H9 (cell line): ENCODE data around the gene TYRO3. TPM values are rescaled to one million over a fixed set of nuclear protein-coding genes. Genes with fewer than 3 reads are reported as not detected.

Source experiments
- DNase-seq: peaks from one replicate; pipeline ENCODE4 v3.0.0-alpha.2; 2017
- H2AFZ ChIP-seq: one replicate; pipeline ENCODE4 v1.6.1; 2013; ENCODE audit warnings: mild to moderate bottlenecking, low read length, control low read depth, moderate library complexity
- H2AK5ac ChIP-seq: 2 replicates; pipeline ENCODE4 v1.6.1; 2013; ENCODE audit warnings: low read length, control low read depth, mixed read lengths; ENCODE audit not compliant: insufficient read length
- H2BK120ac ChIP-seq: one replicate; pipeline ENCODE4 v1.6.1; 2013; ENCODE audit warnings: low read depth, mild to moderate bottlenecking, low read length, control low read depth, inconsistent platforms; ENCODE audit not compliant: poor library complexity, severe bottlenecking
- H2BK12ac ChIP-seq: 2 replicates; pipeline ENCODE4 v1.6.1; 2013; ENCODE audit warnings: low read length, control low read depth, mixed read lengths, low read depth; ENCODE audit not compliant: insufficient read length
- H2BK15ac ChIP-seq: 2 replicates; pipeline ENCODE4 v1.6.1; 2013; ENCODE audit warnings: low read depth, low read length, control low read depth
- H2BK20ac ChIP-seq: one replicate; pipeline ENCODE4 v1.6.1; 2013; ENCODE audit warnings: low read depth, mild to moderate bottlenecking, low read length, control low read depth, inconsistent platforms; ENCODE audit not compliant: poor library complexity, severe bottlenecking
- H2BK5ac ChIP-seq: 2 replicates; pipeline ENCODE4 v1.6.1; 2013; ENCODE audit warnings: low read length, control low read depth, mixed read lengths; ENCODE audit not compliant: insufficient read length
- H3K14ac ChIP-seq: 2 replicates; pipeline ENCODE4 v1.6.1; 2013; ENCODE audit warnings: low read length, control low read depth; ENCODE audit not compliant: insufficient read depth
- H3K18ac ChIP-seq: 2 replicates; pipeline ENCODE4 v1.6.1; 2013; ENCODE audit warnings: low read depth, mild to moderate bottlenecking, mixed read lengths, low read length, control low read depth; ENCODE audit not compliant: insufficient read length
- H3K23ac ChIP-seq: 2 replicates; pipeline ENCODE4 v1.6.1; 2013; ENCODE audit warnings: low read length, control low read depth, mixed read lengths, low read depth; ENCODE audit not compliant: insufficient read length
- H3K23me2 ChIP-seq: 2 replicates; pipeline ENCODE4 v1.6.1; 2013; ENCODE audit warnings: low read depth, mild to moderate bottlenecking, mixed read lengths, low read length, control low read depth; ENCODE audit not compliant: insufficient read length, poor library complexity, severe bottlenecking
- H3K27ac ChIP-seq: 2 replicates; pipeline ENCODE4 v1.5.1; 2013; ENCODE audit warnings: low read length, control low read depth, mixed read lengths, low read depth; ENCODE audit not compliant: insufficient read length
- H3K27me3 ChIP-seq: 2 replicates; pipeline ENCODE4 v1.6.1; 2013; ENCODE audit warnings: low read length, control low read depth, inconsistent platforms; ENCODE audit not compliant: insufficient read depth
- H3K4ac ChIP-seq: 2 replicates; pipeline ENCODE4 v1.6.1; 2013; ENCODE audit warnings: low read depth, mild to moderate bottlenecking, control low read depth, inconsistent platforms, low read length, moderate library complexity
- H3K4me1 ChIP-seq: 2 replicates; pipeline ENCODE4 v1.6.1; 2013; ENCODE audit warnings: low read length, control low read depth, inconsistent platforms; ENCODE audit not compliant: insufficient read depth
- H3K4me2 ChIP-seq: 2 replicates; pipeline ENCODE4 v1.6.1; 2013; ENCODE audit warnings: low read length, control low read depth, mixed read lengths; ENCODE audit not compliant: insufficient read length, insufficient read depth
- H3K56ac ChIP-seq: 2 replicates; pipeline ENCODE4 v1.6.1; 2013; ENCODE audit warnings: low read depth, mild to moderate bottlenecking, mixed read lengths, low read length, control low read depth; ENCODE audit not compliant: insufficient read length
- H3K79me1 ChIP-seq: 2 replicates; pipeline ENCODE4 v1.6.1; 2013; ENCODE audit warnings: low read depth, mild to moderate bottlenecking, moderate library complexity, low read length, control low read depth, inconsistent platforms; ENCODE audit not compliant: insufficient read depth, poor library complexity, severe bottlenecking
- H3K79me2 ChIP-seq: 2 replicates; pipeline ENCODE4 v1.6.1; 2013; ENCODE audit warnings: low read length, control low read depth, inconsistent platforms; ENCODE audit not compliant: insufficient read depth
- H3K9ac ChIP-seq: 2 replicates; pipeline ENCODE4 v1.6.1; 2013; ENCODE audit warnings: low read length, control low read depth, mixed read lengths; ENCODE audit not compliant: insufficient read length; ENCODE audit errors: extremely low read depth
- H3K9me3 ChIP-seq: one replicate; pipeline ENCODE4 v1.6.1; 2013; ENCODE audit warnings: low read depth, low read length, inconsistent platforms; ENCODE audit not compliant: control insufficient read depth
- H3T11ph ChIP-seq: one replicate; pipeline ENCODE4 v1.6.1; 2013; ENCODE audit warnings: mild to moderate bottlenecking, low read length, control low read depth, inconsistent platforms
- H4K20me1 ChIP-seq: one replicate; pipeline ENCODE4 v1.6.1; 2013; ENCODE audit not compliant: control insufficient read depth, insufficient read length, insufficient read depth
- H4K5ac ChIP-seq: 2 replicates; pipeline ENCODE4 v1.6.1; 2013; ENCODE audit warnings: low read depth, mild to moderate bottlenecking, mixed read lengths, low read length, control low read depth; ENCODE audit not compliant: insufficient read length
- H4K8ac ChIP-seq: replicated peaks from 2 replicates; pipeline ENCODE4 v1.6.1; 2013; ENCODE audit warnings: low read length, control low read depth, mixed read lengths, low read depth; ENCODE audit not compliant: insufficient read length
- H4K91ac ChIP-seq: 2 replicates; pipeline ENCODE4 v1.6.1; 2013; ENCODE audit warnings: low read depth, mild to moderate bottlenecking, moderate library complexity, mixed read lengths, low read length, control low read depth; ENCODE audit not compliant: insufficient read length
- H3K27ac Mint-ChIP-seq, 3 experiments: 2 replicates in 2 of 3; 3 replicates in 1 of 3; pipeline ENCODE4 v1.8.0; 2020 to 2021; ENCODE audit warnings: mixed read lengths in 3 of 3, mild to moderate bottlenecking in 1 of 3, moderate library complexity in 1 of 3
- H3K27me3 Mint-ChIP-seq: 2 replicates; pipeline ENCODE4 v1.8.0; 2021; ENCODE audit warnings: low read depth, mild to moderate bottlenecking, moderate library complexity, mixed read lengths
- H3K36me3 Mint-ChIP-seq, 3 experiments: 2 replicates in 2 of 3; 3 replicates in 1 of 3; pipeline ENCODE4 v1.8.0; 2020 to 2021; ENCODE audit warnings: low read depth in 3 of 3, mixed read lengths in 3 of 3; ENCODE audit not compliant: insufficient read depth in 1 of 3
- H3K4me1 Mint-ChIP-seq, 2 experiments: 2 replicates each; pipeline ENCODE4 v1.8.0; 2020; ENCODE audit warnings: mixed read lengths in 2 of 2
- H3K4me3 Mint-ChIP-seq, 2 experiments: 2 replicates in 1 of 2; 3 replicates in 1 of 2; pipeline ENCODE4 v1.8.0; 2020 to 2021; ENCODE audit warnings: mild to moderate bottlenecking in 2 of 2, mixed read lengths in 2 of 2, moderate library complexity in 1 of 2
- H3K9me3 Mint-ChIP-seq, 2 experiments: 2 replicates in 1 of 2; 3 replicates in 1 of 2; pipeline ENCODE4 v1.8.0; 2020; ENCODE audit warnings: mild to moderate bottlenecking in 2 of 2, mixed read lengths in 2 of 2, moderate library complexity in 1 of 2
- CTCF ChIP-seq: fragments of 200-600 bp; sonication (generic); conservative IDR thresholded peaks from 3 replicates; pipeline ENCODE4 v1.8.0; 2021; ENCODE audit warnings: antibody characterized with exemption, mild to moderate bottlenecking
- WGBS: extraction: QIAGEN DNeasy Blood & Tissue Kit; methylation state at CpG from one replicate; pipeline ENCODE4 v1.1.7; 2013; ENCODE audit warnings: missing lambda C conversion rate, low lambda C conversion rate, mixed read lengths; ENCODE audit not compliant: insufficient read length; ENCODE audit errors: extremely low coverage; 5-methylcytosine and 5-hydroxymethylcytosine counted together
- total RNA-seq: library from RNA; stranded (reverse); gene quantifications from 2 replicates; pipeline ENCODE4 v1.2.1, GENCODE V29; 2021

The TYRO3 gene
- total RNA-seq, 1 experiment from 2014 or later = 124 TPM

GRCh38 chr15:41544650-41545015 lies 14.4 kb upstream of the TYRO3 start:
- Histone ChIP-seq H3K79me2 (peaks cover 3% of the 10 kb centered on the region; the same call in 1 of the 2 replicates), H2BK15ac (no peak overlapping the region), H2BK20ac (no peak overlapping the region), H3K9me3 (no peaks in the 10 kb centered on the region), H2BK12ac (no peak overlapping the region), H4K20me1 (no peaks in the 10 kb centered on the region), H3K9ac (no peak overlapping the region), H4K5ac (no peak overlapping the region), H3K4me1 (no peaks in the 10 kb centered on the region), H3K14ac (no peak overlapping the region), H3K23me2 (no peaks in the 10 kb centered on the region), H3T11ph (no peak overlapping the region), H3K27ac (no peak overlapping the region), H4K8ac (no peak overlapping the region), H3K18ac (no peak overlapping the region), H3K23ac (no peak overlapping the region), H2BK5ac (no peak overlapping the region), H3K79me1 (no peaks in the 10 kb centered on the region), H3K56ac (no peak overlapping the region), H3K27me3 (no peaks in the 10 kb centered on the region), H3K4ac (no peak overlapping the region), H2BK120ac (no peak overlapping the region), H2AK5ac (no peak overlapping the region), H4K91ac (no peak overlapping the region), H3K4me2 (no peak overlapping the region), H2AFZ (no peak overlapping the region)
- DNase-seq = no peak
- no peaks in the 10 kb centered on the region; the same call in none of the 2 replicates for H3K27me3 Mint-ChIP-seq
- no peaks in the 10 kb centered on the region for H3K36me3 Mint-ChIP-seq
- no peak for TF ChIP-seq CTCF
- peaks cover 8 to 11% of the 10 kb centered on the region in 2 experiments; a peak in 3 of 4 replicates for H3K4me1 Mint-ChIP-seq
- no CpG with 5 or more reads among the region's 15 CpGs for WGBS
- peak overlapping the region; percentile 98 for H3K4me3 Mint-ChIP-seq
- H3K27ac Mint-ChIP-seq = peak overlapping the region in 1 of 3 experiments; percentile 37; a peak in 1 of 7 replicates
- H3K9me3 Mint-ChIP-seq = no peaks in the 10 kb centered on the region
